GM21737 (cell line): ENCODE results near the gene GSC2.
"Not testable (repeated sequence)": the region's sequence is repeated elsewhere in the genome, so short reads cannot be mapped to it uniquely, and the experiment has no call there.

Experiments used
- ATAC-seq: cut with Tn5 transposase; IDR thresholded peaks from one replicate; pipeline ENCODE4 v1.9.1; 2021; ENCODE audit warnings: mild to moderate bottlenecking, moderate library complexity; ENCODE audit not compliant: unreplicated experiment

Gene GSC2

DNA sequence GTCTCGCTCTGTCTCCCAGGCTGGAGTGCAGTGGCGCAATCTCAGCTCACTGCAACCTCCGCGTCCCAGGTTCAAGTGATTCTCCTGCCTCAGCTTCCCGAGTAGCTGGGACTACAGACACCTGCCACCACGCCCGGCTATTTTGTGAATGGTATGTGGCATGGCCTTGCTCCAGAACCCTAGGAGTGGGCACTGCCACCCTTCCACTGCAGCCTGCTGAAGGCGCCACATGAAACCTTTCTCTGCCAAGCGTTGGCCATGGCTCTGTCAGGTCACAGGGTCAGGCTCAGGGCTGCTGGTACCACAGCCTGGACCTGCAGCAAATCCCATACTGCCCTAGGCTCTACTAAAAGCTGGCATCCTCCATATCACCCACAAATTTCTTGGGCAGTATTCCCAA is 6.0 kb upstream of the GSC2 start:
- not testable (repeated sequence) for ATAC-seq

DNA sequence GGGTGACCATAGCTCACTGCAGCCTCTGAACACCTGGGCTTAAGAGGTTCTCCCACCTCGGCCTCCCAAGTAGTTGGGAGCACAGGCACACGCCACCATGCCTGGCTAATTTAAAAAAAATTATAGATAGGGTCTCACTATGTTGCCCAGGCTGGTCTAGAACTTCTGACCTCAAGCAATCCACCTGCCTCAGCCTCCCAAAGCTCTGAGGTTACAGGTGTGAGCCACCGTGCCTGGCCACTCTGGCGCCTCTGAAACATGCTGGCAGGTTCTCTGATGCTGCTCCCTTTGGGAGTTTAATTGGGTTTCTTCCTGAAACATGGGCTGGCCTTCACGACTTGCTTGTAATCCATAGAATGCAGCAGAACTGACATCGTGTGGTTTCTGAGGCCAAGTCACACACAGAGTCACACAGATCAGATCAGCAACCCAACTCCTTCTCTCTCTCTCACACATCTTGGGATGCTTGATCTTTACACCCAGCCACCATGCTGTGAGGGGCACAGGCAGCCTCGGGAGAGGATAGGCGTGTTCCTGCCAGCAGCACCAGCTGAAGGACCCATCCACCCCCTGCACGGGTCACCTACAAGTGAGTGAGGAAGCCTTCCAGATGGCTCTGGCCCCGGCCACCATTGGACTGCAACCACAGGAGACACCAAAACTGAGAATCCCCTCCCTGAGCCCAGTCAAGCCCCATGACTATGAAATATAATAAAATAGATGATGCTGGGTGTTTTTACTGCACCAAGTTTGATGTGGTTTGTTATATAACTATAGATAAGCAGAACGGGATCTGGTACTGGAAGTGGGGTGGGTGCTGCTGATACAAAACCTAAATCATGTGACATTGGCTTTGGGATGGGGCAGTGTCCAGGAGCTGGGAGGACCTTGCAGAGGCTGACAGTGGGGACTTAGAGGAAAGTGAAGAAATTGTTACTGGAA is 3.1 kb upstream of the GSC2 start:
- no peak for ATAC-seq

DNA sequence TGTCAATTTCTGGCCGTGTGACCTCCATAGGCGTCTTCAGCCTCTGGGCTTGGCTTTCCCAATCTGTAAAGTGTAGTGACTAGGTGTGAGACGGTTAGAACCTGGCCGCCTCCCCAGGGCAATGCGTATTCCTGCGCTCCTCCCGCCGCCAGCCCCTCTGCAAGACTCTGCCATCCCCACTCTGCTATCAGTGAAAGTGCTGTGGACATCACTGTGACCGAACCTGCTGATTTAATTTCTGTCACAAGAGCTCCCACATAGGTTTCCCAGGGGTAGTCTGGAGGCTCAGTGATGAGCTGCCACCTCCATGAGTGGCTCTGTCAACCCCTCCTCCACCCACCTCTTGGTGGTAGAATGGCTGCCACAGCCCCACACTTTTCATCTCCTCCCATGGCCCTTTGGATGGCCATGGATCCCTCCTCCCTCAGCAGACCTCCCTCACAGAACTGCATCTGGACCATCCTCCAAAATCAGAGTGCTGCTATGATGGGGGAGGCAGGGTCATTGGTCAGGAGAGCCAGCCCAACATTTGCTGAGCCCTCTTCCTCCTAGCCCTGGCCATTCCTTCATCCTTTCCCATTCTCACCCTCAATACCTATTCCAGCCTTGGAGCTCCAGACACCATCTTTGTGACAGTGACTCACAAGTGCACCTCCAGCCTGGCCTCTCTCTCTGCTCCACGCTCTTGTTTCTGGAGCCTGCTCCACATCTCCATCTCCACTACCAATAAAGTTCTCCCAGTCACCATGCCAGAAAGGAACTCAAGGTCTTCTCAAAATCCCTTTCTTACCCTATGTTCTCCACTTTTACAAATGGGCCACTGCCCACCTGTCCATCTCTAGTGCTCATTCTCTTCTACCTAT is 1.5 kb upstream of the GSC2 start:
- ATAC-seq = no peak

DNA sequence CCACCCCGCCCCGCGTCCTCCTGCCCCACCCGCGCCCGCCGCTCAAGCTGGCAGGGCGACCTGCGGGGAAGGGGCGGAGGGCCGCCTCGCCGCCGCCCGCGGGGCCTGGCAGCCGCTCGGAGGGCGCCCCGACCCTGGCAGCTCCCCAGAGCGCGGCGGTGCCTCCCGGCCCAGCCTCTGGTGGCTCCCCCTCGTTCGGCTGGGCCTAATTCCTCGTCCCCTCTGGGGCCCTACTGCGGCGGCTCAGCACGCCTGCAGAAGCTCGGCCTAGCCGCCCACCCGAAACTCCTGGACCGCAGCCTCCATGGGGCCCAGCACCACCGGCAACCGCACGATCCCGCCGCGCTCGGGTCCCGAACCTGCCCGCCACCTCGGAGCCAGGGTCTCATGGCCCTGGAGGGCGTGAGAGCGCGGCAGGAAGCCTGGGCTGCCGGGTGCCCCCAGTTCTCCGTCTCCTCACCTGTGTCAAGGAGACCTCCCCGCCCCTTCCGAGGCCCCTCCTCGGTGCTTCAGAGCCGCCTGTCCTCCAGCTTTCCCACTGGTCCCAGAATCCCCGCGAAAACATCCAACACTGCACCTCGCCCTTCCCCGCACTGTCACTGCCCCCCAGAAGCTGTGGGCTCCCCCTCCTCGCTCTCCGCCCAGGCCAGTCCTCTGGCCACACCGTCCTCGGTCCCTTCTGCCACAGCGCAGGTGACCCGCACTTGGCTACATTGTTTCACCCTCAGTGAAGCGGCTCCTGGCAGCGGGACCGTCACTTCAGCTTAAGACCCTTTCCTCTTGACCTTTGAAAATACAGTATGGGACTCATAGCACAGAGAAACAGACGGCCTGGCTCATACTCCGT is 613 bp upstream of the GSC2 start:
- ATAC-seq = no peak

DNA sequence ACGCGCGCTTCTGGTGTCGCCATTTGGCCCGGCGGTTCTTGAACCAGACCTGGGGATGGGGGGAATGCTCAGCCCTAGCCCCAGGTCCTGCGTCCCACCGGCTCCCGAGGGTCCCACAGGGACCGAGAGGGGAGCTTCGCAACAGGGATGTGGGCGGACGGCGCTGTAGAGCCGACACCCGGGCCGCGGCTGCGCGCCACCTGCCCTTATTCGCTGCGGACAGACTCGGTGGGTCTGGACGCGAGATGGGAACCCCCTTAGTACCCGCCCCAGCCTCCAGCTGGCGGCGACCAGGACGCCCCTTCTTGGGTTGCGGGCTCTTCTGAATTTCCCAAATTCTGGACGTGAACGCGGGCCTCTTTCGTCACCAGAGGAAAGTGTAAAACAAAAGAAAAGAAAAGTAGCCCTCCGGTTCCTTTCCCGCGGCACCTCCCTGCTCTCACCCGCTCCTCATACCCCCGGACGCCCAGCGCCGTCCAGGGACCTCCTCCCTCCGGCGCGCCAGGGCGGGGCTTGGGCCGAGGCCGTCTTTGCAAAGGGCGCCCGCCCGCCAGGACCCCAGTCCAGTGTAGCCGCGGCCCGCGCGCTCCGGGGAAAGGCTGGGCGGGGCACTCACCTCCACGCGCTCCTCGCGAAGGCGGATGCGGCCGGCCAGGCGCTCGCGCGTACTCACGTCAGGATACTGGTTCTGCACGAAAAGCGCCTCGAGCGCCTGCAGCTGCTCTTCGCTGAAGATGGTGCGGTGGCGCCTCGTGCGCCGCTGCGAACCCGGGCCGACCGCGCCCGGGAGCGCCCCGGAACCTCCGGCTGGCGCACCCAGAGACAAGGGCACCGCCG is 827 bp downstream of the GSC2 start:
- no peak for ATAC-seq

DNA sequence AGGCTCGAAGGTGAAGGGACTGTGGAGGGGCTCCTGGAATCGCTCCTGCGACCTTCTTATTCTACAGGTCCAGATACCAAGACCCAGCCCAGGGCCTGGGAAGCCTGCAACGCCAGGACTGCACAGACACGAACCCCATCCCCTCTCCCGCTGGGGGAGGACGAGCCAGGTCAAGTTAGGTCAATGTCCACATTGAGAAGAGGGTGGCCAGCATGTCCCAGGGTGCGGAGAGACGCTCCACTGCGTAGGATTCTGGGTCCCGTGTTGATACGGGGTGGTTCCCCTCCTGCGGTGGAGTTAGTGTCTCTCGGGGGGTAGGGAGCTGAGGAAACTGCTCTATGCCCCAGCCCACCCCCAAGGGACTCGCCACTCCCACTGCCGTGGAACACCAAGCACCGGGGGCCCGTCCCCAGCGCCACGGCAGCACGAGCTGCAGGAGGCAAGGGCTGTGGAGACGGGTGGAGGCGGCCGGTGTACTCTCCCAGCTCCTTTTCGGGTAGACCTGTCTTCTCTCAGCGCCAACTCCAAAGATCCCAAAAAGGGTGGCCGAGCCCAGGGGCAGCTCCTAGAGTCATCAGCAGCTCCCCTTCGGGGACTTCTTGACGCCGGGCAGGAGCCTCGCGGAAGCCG is 1.6 kb downstream of the GSC2 start:
- no peak for ATAC-seq

DNA sequence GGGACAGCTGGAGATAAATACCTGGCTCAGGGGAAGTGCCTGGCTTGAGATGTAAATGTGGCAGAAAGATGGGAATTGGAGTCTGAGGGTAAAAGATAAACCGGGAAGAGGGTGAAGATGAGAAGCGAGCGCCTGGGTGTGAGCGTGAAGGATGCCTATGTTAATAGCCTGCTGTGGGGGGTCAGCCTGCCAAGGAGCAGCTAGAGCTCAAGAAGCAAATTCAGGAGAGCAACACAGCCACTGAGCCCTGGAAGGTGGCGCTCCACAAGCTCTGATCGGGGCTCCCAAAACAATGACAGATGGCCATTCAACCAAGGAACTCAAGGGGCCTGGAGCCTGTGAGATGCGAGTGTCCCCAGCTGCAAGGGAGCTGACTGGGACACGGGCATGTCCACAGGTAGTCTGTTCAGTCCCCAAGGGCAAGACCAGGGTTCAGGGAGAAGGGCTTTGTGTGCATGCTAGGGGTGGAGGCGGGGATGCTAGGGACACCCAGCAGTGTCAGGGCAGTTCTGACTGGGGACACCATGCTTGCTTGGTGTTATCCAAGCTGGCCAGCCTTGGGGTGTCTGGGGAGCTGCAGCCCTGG is 2.8 kb downstream of the GSC2 start:
- ATAC-seq = no peak

DNA sequence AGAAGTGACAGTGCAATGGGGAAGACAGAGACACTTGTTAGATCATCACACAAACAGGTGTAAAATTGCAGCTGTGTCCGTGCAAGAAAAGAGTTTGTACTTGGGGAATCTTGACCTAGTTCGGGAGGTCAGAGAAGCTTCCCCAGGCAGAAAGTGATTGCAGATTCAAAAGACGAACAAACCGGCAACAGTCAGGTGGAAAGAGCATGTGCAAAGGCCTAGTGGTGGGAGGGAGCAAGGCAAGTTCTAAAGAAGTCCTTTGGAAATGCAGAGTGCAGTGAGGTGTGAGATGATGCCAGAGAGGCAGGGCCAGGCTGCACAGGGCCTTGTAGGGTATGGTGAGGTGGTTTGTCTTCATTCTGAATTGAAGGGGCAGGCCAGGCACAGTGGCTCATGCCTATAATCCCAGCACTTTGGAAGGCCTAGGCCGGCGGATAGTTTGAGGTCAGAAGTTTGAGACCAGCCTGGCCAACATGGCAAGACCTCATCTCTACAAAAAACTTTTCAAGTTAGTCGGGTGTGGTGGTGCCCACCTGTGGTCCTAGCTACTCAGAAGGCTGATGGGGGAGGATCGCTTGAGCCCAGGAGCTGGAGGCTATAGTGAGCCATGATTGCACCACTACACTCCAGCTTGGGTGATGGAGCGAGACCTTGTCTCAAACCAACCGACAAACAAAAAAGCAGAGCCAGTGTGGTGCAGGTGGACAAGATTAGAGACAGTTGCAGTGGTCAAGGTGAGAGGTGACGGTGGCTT is 3.7 kb downstream of the GSC2 start:
- no peak for ATAC-seq

DNA sequence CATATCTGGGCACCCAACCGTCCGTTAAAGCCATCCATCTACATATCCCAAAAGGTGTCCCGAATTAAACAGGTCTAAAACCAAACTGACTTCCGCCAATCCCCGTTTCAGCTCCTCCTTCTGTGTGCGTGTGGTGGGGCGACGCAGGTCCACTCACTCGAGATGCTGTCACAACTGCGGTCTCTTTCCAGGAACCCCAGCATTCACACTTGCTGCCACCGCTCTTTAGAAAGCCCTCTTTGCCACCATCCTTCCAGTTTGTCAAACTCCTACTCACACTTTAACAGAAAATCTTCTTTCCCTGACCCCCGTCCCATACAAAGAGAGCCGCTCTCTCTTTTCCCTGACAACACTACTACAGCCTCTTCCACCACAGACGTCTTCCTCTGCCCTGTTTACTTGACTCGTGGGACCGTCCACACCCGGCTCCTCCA is 6.1 kb downstream of the GSC2 start:
- ATAC-seq = no peak

DNA sequence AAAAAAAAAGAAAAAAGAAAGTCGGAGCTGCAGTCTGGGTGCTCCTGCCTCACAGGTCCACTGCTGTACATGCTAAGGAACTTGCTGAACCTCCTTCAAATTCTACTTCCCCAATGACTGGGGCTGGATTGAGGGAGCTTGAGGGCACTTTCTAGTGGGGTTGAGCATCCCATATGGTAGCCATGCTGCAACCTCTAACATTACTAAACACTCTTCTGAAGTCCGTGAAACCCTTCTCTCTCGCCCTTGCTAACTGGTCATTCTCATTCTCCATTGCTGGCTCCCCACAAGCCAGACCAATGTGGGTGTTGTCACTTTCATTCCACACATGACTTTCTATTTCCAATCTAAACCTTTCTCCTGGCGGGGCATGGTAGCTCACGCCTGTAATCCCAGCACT is 6.9 kb downstream of the GSC2 start:
- ATAC-seq = no peak

DNA sequence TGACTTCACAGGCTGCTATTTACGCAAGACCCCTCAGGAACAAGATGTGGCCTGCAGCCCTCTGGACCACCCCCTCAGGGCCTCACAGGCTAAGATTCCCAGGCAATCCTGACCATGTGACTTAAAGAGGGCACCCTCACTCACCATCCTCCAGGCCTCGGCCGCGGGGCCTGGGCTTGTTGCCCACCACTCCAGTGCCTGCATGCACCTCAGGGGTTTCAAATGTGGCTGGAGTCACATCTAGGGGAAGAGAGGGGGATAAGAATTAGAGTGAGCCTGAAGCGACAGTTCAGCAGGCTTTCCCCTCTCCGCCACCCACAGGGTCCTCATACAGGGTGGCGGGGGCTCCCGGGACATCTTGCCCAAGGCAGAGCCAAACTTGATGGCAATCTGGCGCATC is 7.7 kb downstream of the GSC2 start:
- ATAC-seq = no peak

DNA sequence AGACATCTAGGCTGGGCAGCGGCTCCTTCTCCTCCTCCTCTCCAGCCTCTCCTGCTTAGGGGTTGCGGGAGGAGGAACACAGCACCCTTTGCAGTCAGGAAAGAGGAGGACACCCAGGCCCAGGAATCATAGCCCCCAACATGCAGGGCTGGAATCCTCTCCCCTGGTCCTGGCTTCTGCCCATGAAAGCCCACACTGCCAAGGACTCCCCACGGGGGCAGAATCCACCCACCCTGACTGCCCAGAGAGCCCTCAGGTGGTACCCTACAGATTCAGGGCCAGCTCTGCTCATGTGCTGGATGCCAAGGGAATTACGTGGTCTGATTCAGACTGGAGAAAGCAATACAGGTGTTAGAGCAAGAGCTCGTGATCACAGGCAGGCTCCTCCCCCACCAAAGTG is 10.1 kb downstream of the GSC2 start:
- ATAC-seq = no peak

DNA sequence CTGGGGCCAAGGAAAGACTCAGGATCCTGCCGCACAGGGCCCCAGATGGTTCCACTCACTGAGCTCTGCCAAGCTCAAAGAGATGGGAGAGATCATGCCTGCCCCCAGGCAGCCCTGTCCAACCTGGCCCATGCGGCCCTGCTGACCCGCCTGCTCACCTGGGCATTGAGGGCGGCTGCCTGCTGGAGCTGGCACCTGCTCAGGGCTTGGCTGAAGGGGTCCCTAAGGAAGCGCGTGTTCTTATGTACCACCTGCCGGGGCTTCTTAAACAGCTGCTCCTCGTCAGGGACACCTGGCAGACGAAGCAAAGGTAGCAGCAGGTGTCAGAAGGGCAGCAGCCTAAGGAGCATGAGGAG is 11.1 kb downstream of the GSC2 start:
- no peak for ATAC-seq

DNA sequence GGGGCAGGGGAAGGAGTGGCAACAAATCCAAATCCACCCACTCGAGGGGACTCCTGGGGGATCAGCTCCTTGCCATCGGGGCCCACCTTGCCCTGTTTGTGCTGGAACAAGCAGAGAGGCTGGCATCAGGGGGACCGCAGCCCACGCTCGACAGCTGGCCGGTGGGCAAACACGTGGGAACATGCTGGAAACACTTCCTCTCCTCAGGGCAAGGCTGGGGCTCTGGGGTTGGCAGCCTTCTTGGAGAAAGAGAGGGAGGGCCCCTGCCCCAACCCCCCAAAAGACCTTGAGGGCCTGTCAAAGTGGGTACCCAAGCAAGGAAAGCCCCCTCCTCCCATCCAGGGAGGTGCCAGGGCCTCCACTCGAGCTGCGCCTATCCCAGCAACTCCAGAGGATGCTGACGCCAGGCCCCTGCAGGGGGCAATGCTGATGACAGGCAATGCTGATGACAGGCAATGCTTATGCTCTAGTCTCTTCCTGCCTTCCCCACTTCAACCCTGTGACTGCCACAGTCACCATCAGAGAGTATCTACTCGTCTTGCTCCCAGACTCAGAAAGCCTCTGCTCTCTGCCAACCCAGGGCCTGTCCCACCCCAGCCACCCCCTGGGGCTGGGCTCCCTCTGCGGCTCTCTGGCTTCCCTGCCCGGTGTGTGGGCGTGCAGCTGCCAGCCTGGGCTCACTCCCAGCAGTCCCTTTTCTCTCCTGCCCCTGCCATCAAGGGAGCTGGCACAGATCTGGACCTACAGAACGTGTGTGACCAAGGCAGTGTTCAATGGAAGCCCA is 11.7 kb downstream of the GSC2 start:
- ATAC-seq = no peak

DNA sequence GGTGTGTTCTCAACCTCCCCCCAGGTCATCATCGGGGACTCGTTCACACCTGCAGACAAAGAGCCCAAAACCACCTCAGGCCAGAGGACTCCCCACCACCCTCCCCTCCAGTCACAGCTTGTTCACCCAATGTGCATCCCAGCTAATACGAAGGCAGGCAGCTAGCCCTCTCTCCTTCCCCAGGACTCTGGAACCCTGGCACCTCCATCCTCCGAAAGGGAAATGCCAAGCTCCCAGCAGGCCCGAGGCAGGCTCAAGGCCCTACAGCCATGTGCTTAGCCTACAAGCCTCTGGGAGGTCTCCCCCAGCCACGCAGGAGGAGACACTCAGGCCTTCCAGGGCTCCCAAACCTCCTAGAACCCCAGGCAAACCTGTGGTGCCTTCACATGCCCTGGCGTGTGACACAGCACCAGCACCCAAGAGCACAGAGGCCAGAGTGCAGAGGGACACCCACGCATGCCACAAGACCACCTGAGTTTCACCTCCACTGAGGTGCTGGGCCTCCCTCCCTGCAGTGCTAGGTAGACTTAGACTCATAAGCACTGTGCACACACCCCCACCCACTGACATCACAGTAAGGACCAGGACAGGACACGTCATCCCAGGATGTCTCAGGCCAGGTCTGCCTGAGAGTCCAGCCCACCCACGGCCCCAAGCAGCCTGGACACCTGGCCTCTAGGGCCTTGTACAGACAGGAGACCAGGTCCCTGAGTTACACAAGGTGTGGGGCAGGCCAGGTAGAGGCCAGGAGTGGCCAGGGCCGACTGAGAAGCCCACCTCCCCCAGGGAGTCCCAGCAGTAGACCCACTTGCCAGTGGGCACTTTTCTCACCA is 12.5 kb downstream of the GSC2 start:
- no peak for ATAC-seq

DNA sequence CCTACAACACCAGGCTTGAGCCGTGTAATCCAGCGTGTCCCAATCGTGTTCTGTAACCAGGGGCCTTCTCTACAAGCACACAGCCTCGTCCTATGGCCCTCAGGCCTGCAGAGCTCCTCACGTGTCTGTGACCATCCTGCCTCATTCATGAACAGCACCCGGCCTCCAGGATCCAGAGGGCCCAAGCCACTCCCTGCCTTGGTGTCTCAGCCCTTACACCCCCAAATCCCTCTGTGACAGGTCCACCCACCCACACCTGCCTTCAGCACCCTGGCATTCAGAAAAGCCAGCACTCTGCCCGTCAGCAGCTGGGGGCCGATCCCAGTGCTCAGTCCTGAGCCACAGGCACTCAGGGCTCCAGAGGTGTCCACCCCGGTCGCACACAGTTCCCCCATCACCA is 13.2 kb downstream of the GSC2 start:
- no peak for ATAC-seq

DNA sequence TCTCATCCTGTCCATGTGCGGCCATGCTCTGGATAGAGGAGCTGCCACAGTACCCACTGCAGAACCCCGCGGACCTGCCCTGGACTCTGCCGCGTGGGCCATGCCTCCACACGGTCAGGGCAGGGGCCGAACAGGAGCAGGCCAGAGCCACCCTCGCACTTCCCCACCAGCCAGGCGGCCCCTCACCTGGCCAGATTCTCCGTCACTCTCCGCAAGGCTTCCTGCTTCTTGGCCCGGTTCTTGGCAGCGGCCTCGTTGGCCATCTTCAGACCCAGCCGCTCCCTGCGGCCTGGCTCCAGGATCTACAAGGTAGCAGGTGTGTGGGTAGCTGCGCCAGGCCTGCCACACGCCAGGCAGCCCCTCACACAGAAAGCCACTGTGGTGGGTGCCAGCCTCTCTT is 15.2 kb downstream of the GSC2 start:
- no peak for ATAC-seq
